NCI-H187 treated with DMSO at 0.1 percent for 48 hours (cell line): ENCODE measurements around the gene AGFG1.
"Not testable (repeated sequence)": the region's sequence is repeated elsewhere in the genome, so short reads cannot be mapped to it uniquely, and the experiment has no call there.

Experiments
- DNase-seq: peaks from one replicate; lab custom pipeline; 2025; lab: John Stamatoyannopoulos, UW

Gene AGFG1

DNA sequence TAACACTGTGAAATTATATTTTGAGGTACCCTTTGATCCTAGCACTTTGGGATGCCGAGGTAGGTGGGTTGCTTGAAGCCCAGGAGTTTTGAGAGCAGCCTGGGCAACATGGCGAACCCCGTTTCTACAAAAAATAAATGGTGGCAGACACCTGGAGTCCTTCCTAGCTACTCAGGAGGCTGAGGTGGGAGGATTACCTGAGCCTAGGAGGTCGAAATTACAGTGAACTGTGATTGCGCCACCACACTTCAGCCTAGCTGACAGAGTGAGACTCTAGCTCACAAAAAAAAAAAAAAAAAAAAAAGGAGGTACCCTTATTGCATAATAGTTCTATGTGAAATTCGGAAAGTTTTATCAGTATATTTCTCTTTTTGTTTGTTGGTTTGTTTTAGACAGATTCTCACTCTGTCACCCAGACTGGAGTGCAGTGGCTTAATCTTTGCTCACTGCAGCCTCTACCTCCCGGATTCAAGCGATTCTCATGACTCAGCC lies 67.6 kb downstream of the AGFG1 start:
- DNase-seq = no peak

DNA sequence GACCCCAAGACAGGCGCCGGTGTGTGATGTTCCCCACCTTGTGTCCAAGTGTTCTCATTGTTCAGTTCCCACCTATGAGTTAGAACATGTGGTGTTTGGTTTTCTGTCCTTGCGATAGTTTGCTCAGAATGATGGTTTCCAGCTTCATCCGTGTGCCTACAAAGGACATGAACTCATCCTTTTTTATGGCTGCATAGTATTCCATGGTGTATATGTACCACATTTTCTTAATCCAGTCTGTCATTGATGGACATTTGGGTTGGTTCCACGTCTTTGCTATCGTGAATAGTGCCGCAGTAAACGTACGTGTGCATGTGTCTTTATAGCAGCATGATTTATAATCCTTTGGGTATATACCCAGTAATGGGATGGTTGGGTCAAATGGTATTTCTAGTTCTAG lies 68.4 kb downstream of the AGFG1 start:
- not testable (repeated sequence) for DNase-seq

DNA sequence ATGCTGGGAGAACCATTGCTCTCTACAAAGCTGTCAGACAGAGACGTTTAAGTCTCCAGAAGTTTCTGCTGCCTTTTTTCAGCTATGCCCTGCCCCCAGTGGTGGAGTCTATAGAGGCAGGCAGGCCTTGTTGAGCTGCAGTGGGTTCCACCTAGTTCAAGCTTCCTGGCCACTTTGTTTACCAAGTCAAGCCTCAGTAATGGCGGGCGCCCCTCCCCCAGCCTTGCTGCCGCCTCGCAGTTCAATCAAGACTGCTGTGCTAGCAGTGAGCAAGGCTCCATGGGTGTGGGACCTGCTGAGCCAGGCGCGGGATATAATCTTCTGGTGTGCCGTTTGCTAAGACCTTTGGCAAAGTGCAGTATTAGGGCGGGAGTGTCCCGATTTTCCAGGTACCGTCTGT lies 74.0 kb downstream of the AGFG1 start:
- DNase-seq = no peak

DNA sequence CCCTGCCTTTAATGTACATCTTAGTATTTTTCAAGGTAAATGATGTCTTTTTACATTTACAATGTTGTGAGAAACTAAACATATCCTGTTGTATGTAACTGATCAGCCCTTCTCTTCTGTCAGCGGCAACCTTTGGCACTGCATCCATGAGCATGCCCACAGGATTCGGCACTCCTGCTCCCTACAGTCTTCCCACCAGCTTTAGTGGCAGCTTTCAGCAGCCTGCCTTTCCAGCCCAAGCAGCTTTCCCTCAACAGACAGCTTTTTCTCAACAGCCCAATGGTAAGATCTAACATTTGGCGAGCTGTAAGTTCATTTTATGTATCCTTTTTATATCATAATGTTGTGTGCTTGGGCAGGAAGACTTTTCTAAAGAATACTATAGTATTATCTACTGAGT lies 79.9 kb downstream of the AGFG1 start:
- no peak for DNase-seq

DNA sequence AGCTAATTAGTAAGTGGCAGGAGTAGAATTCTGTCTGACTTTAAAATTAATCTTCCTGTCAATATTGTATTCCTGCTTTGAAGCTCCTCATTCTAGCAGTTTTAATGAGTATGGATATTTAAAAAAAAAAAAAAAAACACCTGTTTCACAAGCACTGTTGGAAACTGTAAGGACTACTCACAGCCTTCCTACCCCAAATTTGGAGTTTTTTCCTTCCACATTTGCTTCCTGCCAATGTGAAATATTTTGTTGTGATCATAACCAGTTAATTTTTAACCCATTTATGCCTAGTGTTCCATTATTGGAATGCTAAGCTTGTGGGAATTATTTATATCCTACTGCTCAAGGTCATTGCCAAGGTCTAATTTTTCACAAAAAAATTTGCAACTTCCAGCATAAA lies 90.6 kb downstream of the AGFG1 start:
- no peak for DNase-seq

DNA sequence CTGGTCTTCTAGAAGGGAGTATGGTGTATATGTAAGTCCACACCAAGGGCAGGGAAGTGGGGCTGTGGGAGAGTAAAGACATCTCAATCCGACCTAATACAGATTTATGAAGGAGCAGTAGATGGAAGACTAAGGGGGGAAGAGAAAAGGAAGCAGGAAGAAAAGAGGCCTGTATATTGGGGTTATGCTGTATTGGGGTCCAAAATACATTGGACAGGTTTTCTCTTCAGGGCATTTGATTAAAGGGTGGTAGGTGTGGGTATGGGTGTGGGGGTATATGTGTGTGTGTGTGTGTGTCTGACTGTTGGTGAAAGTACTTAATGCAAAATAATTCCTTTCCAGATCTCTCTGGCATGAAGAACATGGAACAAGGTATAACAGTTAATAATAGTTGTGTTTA lies 93.1 kb downstream of the AGFG1 start:
- DNase-seq = no peak

DNA sequence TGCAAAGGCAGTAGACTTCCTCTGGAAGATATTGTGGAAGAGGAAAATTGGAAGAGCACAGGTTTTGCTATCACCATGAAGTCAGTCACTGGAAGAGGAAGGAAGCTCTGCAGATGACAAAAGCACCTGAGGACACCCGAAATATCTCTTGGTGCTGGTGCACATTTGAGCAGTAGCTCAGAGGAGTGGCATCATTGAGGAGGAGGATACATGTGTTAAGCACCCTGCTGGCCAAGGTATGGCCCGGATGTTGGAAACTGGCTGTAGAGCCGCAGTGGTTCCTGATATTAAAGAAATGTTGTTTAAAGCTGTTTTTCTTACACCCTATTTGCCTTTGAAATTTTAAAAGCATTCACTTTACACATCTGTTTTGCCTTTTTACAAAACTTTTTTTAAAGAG lies 94.1 kb downstream of the AGFG1 start:
- DNase-seq = no peak

DNA sequence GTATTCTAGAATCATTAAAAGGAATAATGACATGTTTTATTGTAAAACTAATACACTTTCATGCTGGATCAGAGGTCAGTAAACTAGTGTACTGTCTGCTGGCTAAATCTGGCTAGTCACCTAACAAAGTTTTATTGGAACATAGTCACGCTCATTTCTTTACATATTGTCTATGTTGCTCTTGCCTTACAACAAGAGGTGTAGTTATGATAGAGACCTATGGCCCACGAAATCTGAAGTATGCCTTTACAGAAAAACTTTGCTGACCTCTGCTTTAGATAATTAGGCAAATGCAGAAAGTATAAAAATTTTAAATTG lies 96.9 kb downstream of the AGFG1 start:
- no peak for DNase-seq

DNA sequence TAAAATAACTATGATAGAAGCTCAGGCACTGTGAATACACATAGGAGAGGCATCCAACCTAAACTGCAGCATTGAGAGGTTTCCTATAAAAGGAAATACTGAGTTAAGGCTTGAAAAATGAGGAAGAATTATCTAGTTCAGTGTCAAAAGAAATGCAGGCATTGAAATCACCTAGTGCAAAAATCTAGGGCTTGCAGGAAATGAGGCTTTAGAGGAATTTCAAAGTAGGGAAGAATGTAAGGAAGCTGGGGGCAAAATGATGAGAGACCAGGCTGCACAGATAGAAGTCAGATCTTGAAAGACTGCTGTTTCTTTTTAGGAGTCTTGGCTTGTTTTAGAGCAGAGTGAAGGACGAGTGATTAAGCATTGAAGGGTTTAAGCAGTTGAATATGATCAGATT lies 98.7 kb downstream of the AGFG1 start:
- no peak for DNase-seq

DNA sequence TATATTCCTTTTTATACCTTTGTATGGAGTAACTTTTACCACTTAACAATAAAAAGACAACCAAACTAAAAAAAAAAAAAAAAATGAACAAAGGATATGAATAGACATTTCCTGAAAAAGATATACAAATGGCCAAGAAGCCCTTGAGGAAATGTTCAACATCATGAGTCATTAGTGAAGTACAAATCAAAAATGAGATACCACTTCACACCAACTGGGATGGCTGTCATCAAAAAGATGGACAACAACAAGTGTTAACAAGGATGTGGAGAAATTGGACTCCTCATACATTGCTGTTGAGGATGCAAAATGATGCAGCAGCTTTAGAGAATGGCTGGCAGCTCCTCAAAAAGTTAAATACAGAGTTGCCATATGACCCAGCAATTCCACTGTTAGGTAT lies 104.2 kb downstream of the AGFG1 start:
- DNase-seq = no peak

DNA sequence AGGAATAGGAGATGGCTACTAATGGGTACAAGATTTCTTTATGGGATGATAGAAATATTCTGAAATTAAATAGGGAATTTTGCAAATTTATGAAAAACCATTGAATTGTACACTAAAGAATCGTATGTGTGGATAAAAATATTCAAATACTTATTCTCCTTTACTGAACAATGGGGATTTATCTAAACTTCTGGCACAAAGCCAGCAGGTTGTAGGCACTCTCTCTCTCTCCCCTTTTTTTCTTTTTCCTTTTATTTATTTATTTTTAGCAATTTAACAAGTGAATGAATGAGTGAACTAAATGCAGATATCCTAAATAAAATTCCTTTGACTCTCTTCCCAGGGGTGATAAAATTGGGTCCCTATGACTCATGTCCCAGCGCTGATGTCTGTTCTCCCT lies 104.9 kb downstream of the AGFG1 start:
- no peak for DNase-seq

DNA sequence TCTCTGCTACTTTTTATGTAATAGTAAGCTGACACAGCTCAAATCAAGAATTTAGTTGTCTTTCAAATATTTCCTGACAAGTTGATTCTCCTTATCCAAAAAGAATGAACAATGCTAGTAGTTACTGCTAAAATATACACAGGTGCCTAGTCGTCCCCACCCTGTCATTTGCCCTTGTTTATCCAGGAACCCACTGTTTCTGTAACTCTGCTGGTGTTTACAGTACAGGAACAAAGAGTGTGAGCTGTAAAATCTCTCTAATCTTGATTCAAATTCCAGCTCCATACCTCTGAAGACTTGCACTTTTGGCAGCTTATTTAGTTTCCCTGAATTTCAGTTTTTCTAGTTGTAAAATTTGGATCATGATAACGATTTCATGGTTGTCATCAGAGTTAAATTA lies 105.6 kb downstream of the AGFG1 start:
- no peak for DNase-seq

DNA sequence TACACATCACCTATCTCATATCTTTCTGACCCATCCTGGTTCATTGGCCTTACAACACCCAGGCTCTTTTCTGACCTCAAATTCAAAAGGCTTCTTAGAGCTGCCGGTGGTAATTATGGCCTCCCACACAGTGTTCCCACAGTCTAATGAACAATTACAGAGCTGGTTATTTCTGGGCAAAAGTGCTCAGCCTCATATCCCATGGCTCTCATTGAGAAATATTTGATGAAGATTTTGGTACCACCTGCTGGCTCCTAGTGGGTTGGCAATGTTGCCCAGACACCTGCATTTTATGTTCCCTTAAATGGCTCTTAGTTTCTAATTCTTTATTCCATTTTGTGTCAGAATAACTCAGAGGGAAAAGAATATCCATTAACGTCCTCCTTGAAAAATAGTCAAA lies 106.7 kb downstream of the AGFG1 start:
- DNase-seq = no peak

DNA sequence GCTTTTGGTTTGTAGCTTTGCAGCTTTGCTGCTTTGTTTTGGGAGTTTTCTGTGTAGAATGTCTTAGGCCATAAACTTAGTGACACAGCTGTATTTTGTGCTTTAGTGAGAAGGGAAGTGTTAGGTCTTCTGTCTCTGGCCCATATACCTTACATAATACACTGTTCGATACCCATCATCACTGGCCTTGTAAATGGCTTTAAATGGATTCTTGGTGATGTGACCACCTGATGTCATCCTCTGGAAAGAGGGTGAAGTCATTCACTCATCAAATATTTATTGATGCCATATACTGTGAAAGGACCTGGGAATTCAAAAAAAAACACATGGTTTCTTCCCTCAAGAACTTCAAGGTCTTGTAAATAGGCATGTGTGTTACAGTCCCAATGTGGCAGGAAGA lies 107.8 kb downstream of the AGFG1 start:
- no peak for DNase-seq

DNA sequence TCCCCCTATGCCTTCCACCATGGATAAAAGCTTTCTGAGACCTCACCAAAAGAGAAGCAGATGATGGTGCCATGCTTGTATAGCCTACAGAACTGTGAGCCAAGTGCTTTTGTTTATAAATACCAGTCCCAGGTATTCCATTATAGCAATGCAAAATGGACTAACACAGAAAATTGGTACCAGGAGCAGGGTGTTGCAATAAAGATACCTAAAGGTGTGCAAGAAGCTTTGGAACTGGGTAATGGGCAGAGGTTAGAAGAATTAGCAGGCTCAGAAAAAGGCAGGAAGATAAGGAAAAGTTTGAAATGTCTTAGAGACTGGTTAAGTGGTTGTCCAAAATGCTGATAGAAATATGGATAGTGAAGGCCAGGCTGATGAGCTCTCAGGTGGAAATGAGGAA lies 110.4 kb downstream of the AGFG1 start:
- no peak for DNase-seq

DNA sequence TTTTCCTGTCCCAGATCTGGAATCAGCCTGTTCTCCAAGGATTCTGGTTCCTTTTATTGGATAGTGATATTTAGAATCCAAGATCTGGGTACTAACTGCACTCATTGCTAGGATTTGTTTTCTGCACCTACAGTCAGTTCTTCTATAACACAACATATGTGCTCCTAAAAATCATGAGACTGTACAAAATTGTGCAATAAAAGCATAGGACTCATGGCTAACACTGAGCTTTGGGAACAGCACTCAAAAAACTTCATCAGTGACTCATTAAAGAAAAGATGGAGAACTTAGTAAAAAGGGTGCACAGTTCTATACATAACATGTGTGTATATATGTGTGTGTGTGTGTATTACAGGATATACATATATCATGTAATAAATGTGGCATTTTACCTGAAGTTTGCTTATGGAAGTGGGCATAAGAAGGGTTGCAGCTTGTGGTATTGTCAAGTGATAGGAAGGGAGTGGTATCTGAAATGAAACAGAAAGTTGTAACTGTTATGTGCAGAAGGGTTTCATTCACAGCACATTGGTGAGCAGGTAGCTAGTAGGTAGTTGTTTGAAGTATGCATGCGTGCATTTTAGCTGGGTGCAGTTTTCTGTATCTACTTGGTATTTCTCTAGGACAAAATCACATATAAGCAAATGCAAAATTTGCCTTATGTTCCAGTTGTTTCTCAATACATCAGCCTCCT lies 120.9 kb downstream of the AGFG1 start:
- DNase-seq = no peak

DNA sequence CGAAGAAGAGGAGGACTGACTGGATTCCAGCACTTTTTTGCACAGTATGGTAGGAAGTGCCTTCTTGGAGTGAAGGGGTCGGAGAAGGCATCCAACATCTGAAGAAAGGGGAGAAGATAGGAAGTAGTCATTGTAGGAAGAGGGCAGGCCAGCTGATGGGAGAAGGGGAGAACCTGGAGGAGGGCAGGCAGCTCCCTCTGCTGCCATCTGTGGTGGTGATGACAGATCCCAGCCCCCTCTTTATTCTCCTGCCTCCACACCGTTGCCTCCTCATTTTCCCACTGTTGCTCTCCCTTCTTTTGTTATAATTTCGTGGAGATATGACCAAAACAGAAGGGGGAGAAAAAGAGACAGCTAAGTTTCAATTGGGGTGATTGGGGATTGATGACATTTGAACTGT lies 123.8 kb downstream of the AGFG1 start:
- no peak for DNase-seq

DNA sequence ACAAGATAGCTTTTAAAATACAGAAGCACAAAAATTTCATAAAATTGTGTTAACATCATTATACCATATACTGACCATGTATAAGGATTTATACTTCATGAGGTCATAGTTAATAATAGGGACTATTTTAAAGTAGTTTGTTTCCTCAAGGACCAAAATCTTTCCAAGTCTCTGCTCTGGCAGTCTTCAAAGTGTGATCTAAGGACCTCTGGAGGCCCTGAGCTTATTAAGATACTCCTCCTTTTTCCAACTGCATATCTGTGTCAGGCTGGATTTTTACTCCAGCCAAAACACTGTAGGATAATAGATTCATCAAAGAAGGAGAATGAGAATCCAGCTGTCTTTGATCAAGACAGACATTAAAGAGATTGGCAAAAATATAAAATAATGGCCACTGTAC lies 125.1 kb downstream of the AGFG1 start:
- no peak for DNase-seq

DNA sequence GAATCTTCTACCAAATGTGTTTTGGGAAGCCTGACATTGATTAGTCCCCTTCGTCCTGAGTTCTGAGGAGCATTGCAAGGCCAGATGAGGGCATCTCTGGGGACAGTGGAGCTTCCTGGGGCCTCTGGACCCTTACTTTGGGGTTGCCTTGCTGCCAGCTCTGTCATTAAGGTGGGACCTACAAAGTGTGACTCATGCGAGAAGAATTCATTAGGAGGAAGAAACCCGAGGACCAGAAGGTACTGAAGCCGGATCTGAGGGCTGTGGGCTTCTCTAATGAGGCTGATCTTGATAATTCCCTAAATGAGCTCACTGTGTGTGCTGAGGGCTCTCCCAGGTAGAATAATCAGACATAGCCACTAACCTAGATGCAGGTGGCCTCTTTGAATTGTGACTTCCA lies 126.0 kb downstream of the AGFG1 start:
- DNase-seq = no peak

DNA sequence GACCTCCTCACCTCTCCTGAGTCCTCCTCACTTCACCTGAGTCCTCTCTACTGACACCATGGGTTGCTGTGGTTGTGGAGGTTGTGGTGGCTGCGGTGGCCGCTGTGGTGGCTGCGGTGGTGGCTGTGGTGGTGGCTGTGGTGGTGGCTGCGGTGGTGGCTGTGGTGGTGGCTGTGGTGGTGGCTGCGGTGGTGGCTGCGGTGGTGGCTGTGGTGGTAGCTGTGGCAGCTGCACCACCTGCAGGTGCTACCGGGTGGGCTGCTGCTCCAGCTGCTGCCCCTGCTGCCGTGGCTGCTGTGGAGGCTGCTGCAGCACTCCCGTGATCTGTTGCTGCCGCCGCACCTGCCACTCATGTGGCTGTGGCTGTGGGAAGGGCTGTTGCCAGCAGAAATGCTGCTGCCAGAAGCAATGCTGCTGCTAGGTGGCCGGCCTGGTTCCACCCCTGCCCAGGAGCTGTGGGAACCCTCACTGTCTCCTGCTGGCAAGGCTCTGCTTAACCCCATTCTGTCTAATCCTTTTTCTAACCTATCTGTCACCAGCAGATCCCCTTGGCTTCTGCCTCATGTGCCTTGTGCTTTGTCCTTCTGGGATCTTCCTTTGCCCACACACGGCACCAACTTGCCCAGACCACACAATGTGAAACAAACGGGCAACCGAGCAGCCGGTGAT lies 127.0 kb downstream of the AGFG1 start, which contains the start of gene SCYGR2:
Gene SCYGR2 (plus strand): TSS at position 59 of the 669 bp plus-strand sequence. CDS start 0 bp downstream, at position 59.
- DNase-seq = not testable (repeated sequence)

DNA sequence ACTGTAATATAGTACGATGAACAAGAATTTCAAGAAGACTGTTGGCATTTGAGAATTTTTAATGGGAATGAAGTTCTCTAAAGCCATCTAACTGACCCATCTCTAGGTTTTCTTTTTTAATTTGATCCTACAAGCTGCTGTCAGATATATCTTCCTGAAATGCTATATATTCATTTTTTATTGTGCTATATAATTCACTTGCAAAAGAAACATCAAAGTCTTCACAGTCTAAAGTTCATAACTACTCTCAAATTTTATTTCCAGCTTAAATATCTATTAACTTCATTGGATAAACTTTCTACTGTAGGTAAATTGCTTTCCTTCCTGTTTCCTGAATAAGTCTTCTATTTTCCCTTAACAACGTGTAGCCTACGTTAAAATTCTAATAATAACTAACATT lies 130.4 kb downstream of the AGFG1 start:
- DNase-seq = no peak

DNA sequence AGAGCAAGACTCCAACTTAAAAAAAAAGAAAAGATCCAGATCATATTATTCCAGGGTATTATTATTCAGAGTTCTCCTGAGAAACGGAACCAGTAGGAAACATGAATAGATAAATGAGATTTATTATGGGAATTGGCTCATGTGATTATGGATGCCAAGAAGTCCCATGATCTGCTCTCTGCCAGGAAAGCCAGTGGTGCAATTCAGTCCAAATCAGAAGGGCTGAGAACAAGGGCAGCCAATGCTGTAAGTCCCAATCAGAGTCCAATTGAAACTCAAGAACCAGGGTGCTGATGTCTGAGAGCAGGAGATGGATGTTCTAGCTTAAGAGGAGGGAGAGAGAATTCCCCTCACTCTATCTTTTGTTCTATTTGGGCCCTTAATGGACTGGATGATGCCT lies 134.5 kb downstream of the AGFG1 start:
- DNase-seq = no peak

DNA sequence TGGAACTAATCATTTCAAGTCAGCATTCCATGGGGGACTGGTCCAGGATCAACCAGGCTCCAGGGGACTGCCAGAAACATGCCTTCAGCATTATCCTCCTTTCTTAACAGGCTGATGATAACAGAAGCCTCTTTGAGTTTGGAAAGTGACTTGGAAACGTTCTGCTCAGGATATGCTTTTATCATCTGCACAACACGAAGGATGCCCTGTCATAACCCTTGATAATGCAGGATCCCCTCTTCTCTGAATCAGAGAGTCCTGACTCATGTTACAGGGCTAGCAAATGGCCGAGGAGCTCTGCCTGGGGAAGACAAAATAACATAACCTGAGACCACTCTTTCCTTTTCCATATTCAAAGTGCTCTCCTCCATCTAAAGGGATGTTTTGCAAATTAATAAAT lies 136.0 kb downstream of the AGFG1 start:
- DNase-seq = no peak
